Activated CD4-positive, alpha-beta T cell treated with anti-CD3 and anti-CD28 coated beads, Interleukin-2, amount 10 ng/mL, durations not matched to agents 24 days and 14 days (primary cell): ENCODE measurements around the gene SPATA6L. TPM values are rescaled to one million over a fixed set of nuclear protein-coding genes. Genes with fewer than 3 reads are reported as not detected.

Source experiments
- DNase-seq: peaks from one replicate; pipeline ENCODE4 v3.0.0; 2022
- H3K27ac Mint-ChIP-seq: one replicate; pipeline ENCODE4 v1.8.0; 2022; ENCODE audit warnings: mild to moderate bottlenecking, mixed read lengths
- H3K27me3 Mint-ChIP-seq: one replicate; pipeline ENCODE4 v1.8.0; 2022; ENCODE audit warnings: mixed read lengths
- H3K36me3 Mint-ChIP-seq: one replicate; pipeline ENCODE4 v1.8.0; 2022; ENCODE audit warnings: low read depth, mild to moderate bottlenecking, mixed read lengths
- H3K4me1 Mint-ChIP-seq: one replicate; pipeline ENCODE4 v1.8.0; 2021; ENCODE audit warnings: mixed read lengths
- H3K4me3 Mint-ChIP-seq: one replicate; pipeline ENCODE4 v1.8.0; 2022; ENCODE audit warnings: mild to moderate bottlenecking, moderate library complexity, mixed read lengths
- H3K9me3 Mint-ChIP-seq: one replicate; pipeline ENCODE4 v1.8.0; 2021; ENCODE audit warnings: mixed read lengths
- intact Hi-C: fragments of 100-400 bp; cut with micrococcal nuclease; formaldehyde crosslinking; loops from one replicate; pipeline ENCODE4 v1.15.1; 2023
- total RNA-seq: library from RNA; stranded (reverse); gene quantifications from 2 replicates; pipeline ENCODE4 v1.2.3, GENCODE V29; 2022

SPATA6L gene
- total RNA-seq, 1 donor from 2014 or later, result not detected

GRCh38 chr9:4559261-4560182 lies 106.8 kb downstream of the SPATA6L start:
- no peaks in the 10 kb centered on the region for H3K36me3 Mint-ChIP-seq
- no peak overlapping the region for H3K27ac Mint-ChIP-seq
- H3K9me3 Mint-ChIP-seq, result peaks cover 3% of the 10 kb centered on the region
- DNase-seq, result no peak
- no peaks in the 10 kb centered on the region for H3K27me3 Mint-ChIP-seq
- no peak overlapping the region for H3K4me3 Mint-ChIP-seq
- intact Hi-C loops, result no loop called here
- H3K4me1 Mint-ChIP-seq, result no peaks in the 10 kb centered on the region

- H3K9me3 Mint-ChIP-seq, result peaks cover 3% of the 10 kb centered on the region
- no peaks in the 10 kb centered on the region for H3K4me1 Mint-ChIP-seq
- no peak for DNase-seq
- intact Hi-C loops, result no loop called here
- no peak overlapping the region for H3K27ac Mint-ChIP-seq
- H3K36me3 Mint-ChIP-seq, result no peaks in the 10 kb centered on the region
- H3K4me3 Mint-ChIP-seq, result no peak overlapping the region
- H3K27me3 Mint-ChIP-seq, result no peaks in the 10 kb centered on the region
These were observed 107.8 kb downstream of the SPATA6L start for GRCh38 chr9:4558371-4558998.

DNA sequence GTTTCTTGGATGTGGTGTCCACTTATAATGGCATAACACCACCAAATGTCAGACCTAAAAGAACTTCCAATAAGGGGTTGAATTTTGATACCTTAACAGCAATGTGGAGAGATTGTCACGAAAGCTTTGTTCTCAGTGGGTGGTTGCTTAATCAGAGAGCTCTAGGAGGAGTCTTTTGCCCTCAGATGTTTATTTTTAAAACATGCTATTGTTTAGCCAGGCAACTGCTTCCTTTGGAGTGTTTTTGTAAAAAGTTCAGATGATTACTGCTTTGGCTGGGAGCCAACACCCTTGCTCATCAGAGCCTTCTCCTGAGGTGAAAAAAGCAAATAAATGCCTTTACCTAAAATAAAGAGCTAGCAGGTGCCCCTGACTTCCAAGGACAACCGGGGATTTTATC lies 111.0 kb downstream of the SPATA6L start:
- Mint-ChIP-seq H3K27ac (no peak overlapping the region), H3K27me3 (peaks cover 3% of the 10 kb centered on the region), H3K9me3 (peaks cover 3% of the 10 kb centered on the region), H3K36me3 (no peaks in the 10 kb centered on the region), H3K4me1 (peaks cover 3% of the 10 kb centered on the region), H3K4me3 (no peak overlapping the region)
- no peak for DNase-seq
- intact Hi-C loops, result no loop called here

DNA sequence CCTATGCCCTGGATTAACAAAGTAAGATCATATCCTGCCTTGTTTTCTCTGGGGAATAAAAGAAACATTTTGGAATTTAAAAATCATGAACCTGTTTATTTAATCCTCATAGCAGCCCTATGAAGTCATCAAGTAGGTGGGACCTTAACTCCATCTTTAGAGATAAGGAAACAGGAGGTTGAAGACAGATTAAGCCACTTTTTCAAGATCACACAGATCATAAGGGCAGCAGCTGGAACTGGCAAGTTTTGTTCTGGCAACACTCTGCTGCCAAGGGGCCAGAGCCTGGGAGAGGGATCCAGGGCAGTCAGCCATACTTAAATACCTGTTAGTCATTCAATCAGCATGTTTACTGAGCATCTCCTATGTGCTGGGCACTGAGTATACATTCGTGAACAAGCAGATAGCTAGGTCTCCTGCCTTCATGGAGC lies 112.3 kb downstream of the SPATA6L start:
- H3K36me3 Mint-ChIP-seq, result no peaks in the 10 kb centered on the region
- no peak for DNase-seq
- no peaks in the 10 kb centered on the region for H3K9me3 Mint-ChIP-seq
- peaks cover 3% of the 10 kb centered on the region for H3K4me1 Mint-ChIP-seq
- no peak overlapping the region for H3K4me3 Mint-ChIP-seq
- H3K27ac Mint-ChIP-seq, result no peak overlapping the region
- intact Hi-C loops, result no loop called here
- peaks cover 3% of the 10 kb centered on the region for H3K27me3 Mint-ChIP-seq

- no peak overlapping the region for H3K27ac Mint-ChIP-seq
- no peaks in the 10 kb centered on the region for H3K36me3 Mint-ChIP-seq
- DNase-seq, result peak; percentile 64
- intact Hi-C loops, result no loop called here
- no peak overlapping the region for H3K4me3 Mint-ChIP-seq
- no peaks in the 10 kb centered on the region for H3K9me3 Mint-ChIP-seq
- peaks cover 3% of the 10 kb centered on the region for H3K27me3 Mint-ChIP-seq
- peaks cover 3% of the 10 kb centered on the region for H3K4me1 Mint-ChIP-seq
These were observed 115.3 kb downstream of the SPATA6L start for GRCh38 chr9:4550777-4551484.

GRCh38 chr9:4549751-4550295 lies 116.5 kb downstream of the SPATA6L start:
- Mint-ChIP-seq H3K27me3 (peaks cover 3% of the 10 kb centered on the region), H3K4me1 (peaks cover 3% of the 10 kb centered on the region)

DNA sequence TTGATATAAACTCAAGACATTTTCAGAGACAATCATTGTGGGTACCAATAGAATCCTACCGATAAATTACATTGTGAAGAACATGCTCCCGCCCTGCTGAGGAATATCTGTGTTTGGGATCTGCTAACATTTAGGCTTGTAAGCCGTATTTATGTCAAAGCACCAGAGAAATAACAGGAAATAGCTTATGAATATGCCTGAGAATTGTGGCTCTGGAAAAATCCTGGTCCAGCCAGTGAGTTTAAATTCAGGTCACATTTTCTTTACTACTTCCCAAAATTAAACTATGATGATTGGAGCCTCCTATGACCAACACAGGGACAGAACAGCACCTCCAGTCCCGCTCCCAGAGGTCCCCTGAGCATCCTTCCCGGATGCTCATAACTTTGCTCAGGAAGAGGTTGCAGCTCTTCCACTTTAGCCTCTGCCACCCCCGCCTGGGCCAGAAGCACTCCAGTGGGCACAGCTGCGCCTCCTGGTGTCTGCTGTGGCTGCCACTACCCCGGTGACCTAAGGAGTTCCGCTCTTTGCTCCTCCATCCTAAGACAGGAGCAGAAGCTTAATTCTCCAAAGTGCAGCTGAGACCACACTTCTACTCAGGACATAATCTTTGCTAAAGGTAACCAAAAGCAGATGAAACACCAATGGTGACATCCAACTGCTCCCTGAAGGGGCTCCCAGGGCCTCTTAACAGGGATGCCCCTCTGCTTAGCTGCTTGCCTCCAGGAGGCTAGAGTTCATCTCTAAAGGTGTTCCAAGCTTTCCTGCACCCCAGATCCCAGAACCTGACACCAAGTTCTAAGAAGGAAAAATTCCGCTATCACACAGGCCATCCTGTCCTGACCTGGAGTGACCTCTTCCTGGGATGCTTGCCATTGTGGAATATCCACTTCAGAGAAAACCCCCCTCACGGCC lies 117.2 kb downstream of the SPATA6L start:
- H3K27ac Mint-ChIP-seq, result no peak overlapping the region
- H3K4me3 Mint-ChIP-seq, result no peak overlapping the region
- H3K9me3 Mint-ChIP-seq, result no peaks in the 10 kb centered on the region
- H3K27me3 Mint-ChIP-seq, result peaks cover 3% of the 10 kb centered on the region
- no peaks in the 10 kb centered on the region for H3K36me3 Mint-ChIP-seq
- intact Hi-C loops, result no loop called here
- H3K4me1 Mint-ChIP-seq, result peaks cover 3% of the 10 kb centered on the region
- DNase-seq, result no peak

More at GRCh38 chr9:4549751-4550295, 116.5 kb downstream of the SPATA6L start:
- no peak overlapping the region for H3K4me3 Mint-ChIP-seq
- no peaks in the 10 kb centered on the region for H3K36me3 Mint-ChIP-seq
- intact Hi-C loops, result no loop called here
- H3K27ac Mint-ChIP-seq, result no peak overlapping the region
- H3K9me3 Mint-ChIP-seq, result no peaks in the 10 kb centered on the region
- DNase-seq, result no peak

Other genes with a start within 250 kb of the SPATA6L start
- gene SLC1A1, start 176.0 kb downstream of the SPATA6L start, total RNA-seq, result 0.17 TPM in 1 of 2 replicates, not detected in the other
- 5.5 and 6.0 TPM in 2 replicates for gene PLPP6, start 4.2 kb downstream of the SPATA6L start, total RNA-seq
- gene CDC37L1, start 13.1 kb upstream of the SPATA6L start, total RNA-seq, result 11.3 and 12.1 TPM in 2 replicates
- gene AK3, start 74.7 kb upstream of the SPATA6L start, total RNA-seq, result 22.9 and 27.3 TPM in 2 replicates
- gene RCL1, start 126.5 kb upstream of the SPATA6L start, total RNA-seq, result 44.1 and 44.6 TPM in 2 replicates